ENCODE data around the gene NFKBIA.

Gene NFKBIA

GRCh38 chr14:35406506-35407305, 2.2 kb upstream of the NFKBIA start:
- H3K4me1 ChIP-seq (ENCODE audit: control insufficient read depth, low read depth, low read length): peaks cover 27% of the 10 kb centered on the region
- H3K9me3 ChIP-seq (ENCODE audit: control insufficient read depth, low read depth, low read length): no peaks in the 10 kb centered on the region
- H3K36me3 ChIP-seq (ENCODE audit: control insufficient read depth, low read depth, low read length): peaks cover 19% of the 10 kb centered on the region
- no peak overlapping the region for H3K27ac ChIP-seq (ENCODE audit: low read length)
- no peaks in the 10 kb centered on the region for H3K27me3 ChIP-seq (ENCODE audit: control insufficient read depth, insufficient read depth, low read length)
- H3K4me3 ChIP-seq (ENCODE audit: low read length): no peak overlapping the region
- H3K9ac ChIP-seq (ENCODE audit: low read length): no peak overlapping the region

- Histone ChIP-seq H3K4me1 (ENCODE audit: control insufficient read depth, low read depth, low read length) (peaks cover 27% of the 10 kb centered on the region), H3K4me3 (ENCODE audit: low read length) (peak overlapping the region; percentile 82), H3K36me3 (ENCODE audit: control insufficient read depth, low read depth, low read length) (peaks cover 25% of the 10 kb centered on the region), H3K9me3 (ENCODE audit: control insufficient read depth, low read depth, low read length) (no peaks in the 10 kb centered on the region), H3K27me3 (ENCODE audit: control insufficient read depth, insufficient read depth, low read length) (no peaks in the 10 kb centered on the region), H3K27ac (ENCODE audit: low read length) (no peak overlapping the region), H3K9ac (ENCODE audit: low read length) (peak overlapping the region; percentile 89)
Observed at GRCh38 chr14:35406090-35406489, 1.5 kb upstream of the NFKBIA start.

GRCh38 chr14:35405304-35405996, 901 bp upstream of the NFKBIA start:
- Histone ChIP-seq H3K4me3 (ENCODE audit: low read length) (peak overlapping the region; percentile 82), H3K36me3 (ENCODE audit: control insufficient read depth, low read depth, low read length) (peaks cover 32% of the 10 kb centered on the region), H3K27ac (ENCODE audit: low read length) (peak overlapping the region; percentile 78), H3K9me3 (ENCODE audit: control insufficient read depth, low read depth, low read length) (no peaks in the 10 kb centered on the region), H3K27me3 (ENCODE audit: control insufficient read depth, insufficient read depth, low read length) (no peaks in the 10 kb centered on the region), H3K4me1 (ENCODE audit: control insufficient read depth, low read depth, low read length) (peaks cover 27% of the 10 kb centered on the region), H3K9ac (ENCODE audit: low read length) (peak overlapping the region; percentile 89)

GRCh38 chr14:35403603-35404448, 723 bp downstream of the NFKBIA start:
- Histone ChIP-seq H3K4me1 (ENCODE audit: control insufficient read depth, low read depth, low read length) (peaks cover 27% of the 10 kb centered on the region), H3K9me3 (ENCODE audit: control insufficient read depth, low read depth, low read length) (no peaks in the 10 kb centered on the region), H3K9ac (ENCODE audit: low read length) (peak overlapping the region; percentile 89), H3K27ac (ENCODE audit: low read length) (peak overlapping the region; percentile 68), H3K4me3 (ENCODE audit: low read length) (peak overlapping the region; percentile 82), H3K27me3 (ENCODE audit: control insufficient read depth, insufficient read depth, low read length) (no peaks in the 10 kb centered on the region), H3K36me3 (ENCODE audit: control insufficient read depth, low read depth, low read length) (peaks cover 34% of the 10 kb centered on the region)

GRCh38 chr14:35403114-35403602, 1.4 kb downstream of the NFKBIA start:
- Histone ChIP-seq H3K4me1 (ENCODE audit: control insufficient read depth, low read depth, low read length) (peaks cover 29% of the 10 kb centered on the region), H3K36me3 (ENCODE audit: control insufficient read depth, low read depth, low read length) (peaks cover 34% of the 10 kb centered on the region), H3K9ac (ENCODE audit: low read length) (peak overlapping the region; percentile 55), H3K27ac (ENCODE audit: low read length) (no peak overlapping the region), H3K27me3 (ENCODE audit: control insufficient read depth, insufficient read depth, low read length) (no peaks in the 10 kb centered on the region), H3K9me3 (ENCODE audit: control insufficient read depth, low read depth, low read length) (no peaks in the 10 kb centered on the region), H3K4me3 (ENCODE audit: low read length) (peak overlapping the region; percentile 82)

- Histone ChIP-seq H3K36me3 (ENCODE audit: control insufficient read depth, low read depth, low read length) (peaks cover 34% of the 10 kb centered on the region), H3K27ac (ENCODE audit: low read length) (no peak overlapping the region), H3K4me1 (ENCODE audit: control insufficient read depth, low read depth, low read length) (peaks cover 35% of the 10 kb centered on the region), H3K9me3 (ENCODE audit: control insufficient read depth, low read depth, low read length) (no peaks in the 10 kb centered on the region), H3K9ac (ENCODE audit: low read length) (no peak overlapping the region), H3K4me3 (ENCODE audit: low read length) (peak overlapping the region; percentile 82), H3K27me3 (ENCODE audit: control insufficient read depth, insufficient read depth, low read length) (no peaks in the 10 kb centered on the region)
Observed at GRCh38 chr14:35402323-35403113, 2.0 kb downstream of the NFKBIA start.

- Histone ChIP-seq H3K36me3 (ENCODE audit: control insufficient read depth, low read depth, low read length) (peaks cover 34% of the 10 kb centered on the region), H3K27ac (ENCODE audit: low read length) (no peak overlapping the region), H3K9me3 (ENCODE audit: control insufficient read depth, low read depth, low read length) (no peaks in the 10 kb centered on the region), H3K4me1 (ENCODE audit: control insufficient read depth, low read depth, low read length) (peaks cover 38% of the 10 kb centered on the region), H3K9ac (ENCODE audit: low read length) (no peak overlapping the region), H3K4me3 (ENCODE audit: low read length) (peak overlapping the region; percentile 82), H3K27me3 (ENCODE audit: control insufficient read depth, insufficient read depth, low read length) (no peaks in the 10 kb centered on the region)
Observed at GRCh38 chr14:35401422-35402265, 2.9 kb downstream of the NFKBIA start.

GRCh38 chr14:35400648-35401421, 3.7 kb downstream of the NFKBIA start:
- no peaks in the 10 kb centered on the region for H3K27me3 ChIP-seq (ENCODE audit: control insufficient read depth, insufficient read depth, low read length)
- no peak overlapping the region for H3K27ac ChIP-seq (ENCODE audit: low read length)
- no peak overlapping the region for H3K4me3 ChIP-seq (ENCODE audit: low read length)
- peaks cover 32% of the 10 kb centered on the region for H3K4me1 ChIP-seq (ENCODE audit: control insufficient read depth, low read depth, low read length)
- no peak overlapping the region for H3K9ac ChIP-seq (ENCODE audit: low read length)
- no peaks in the 10 kb centered on the region for H3K9me3 ChIP-seq (ENCODE audit: control insufficient read depth, low read depth, low read length)
- peaks cover 34% of the 10 kb centered on the region for H3K36me3 ChIP-seq (ENCODE audit: control insufficient read depth, low read depth, low read length)

- peaks cover 34% of the 10 kb centered on the region for H3K36me3 ChIP-seq (ENCODE audit: control insufficient read depth, low read depth, low read length)
Observed at GRCh38 chr14:35399083-35399937, 5.2 kb downstream of the NFKBIA start.

More at GRCh38 chr14:35399083-35399937, 5.2 kb downstream of the NFKBIA start:
- Histone ChIP-seq H3K27ac (ENCODE audit: low read length) (no peak overlapping the region), H3K4me3 (ENCODE audit: low read length) (no peak overlapping the region), H3K9me3 (ENCODE audit: control insufficient read depth, low read depth, low read length) (no peaks in the 10 kb centered on the region), H3K27me3 (ENCODE audit: control insufficient read depth, insufficient read depth, low read length) (no peaks in the 10 kb centered on the region), H3K4me1 (ENCODE audit: control insufficient read depth, low read depth, low read length) (peaks cover 27% of the 10 kb centered on the region), H3K9ac (ENCODE audit: low read length) (no peak overlapping the region)
